Activated CD4-positive, alpha-beta memory T cell treated with anti-CD3 and anti-CD28 coated beads for 36 hours (primary cell): ENCODE data around the gene CCND2. TPM values are rescaled to one million over a fixed set of nuclear protein-coding genes. Genes with fewer than 3 reads are reported as not detected.

ENCODE experiments used
- CTCF ChIA-PET: fragments of 350-600 bp; sonication (Branson Sonifier 250); formaldehyde crosslinking; loops from one replicate; lab custom pipeline; 2021; ENCODE audit warnings: antibody characterized with exemption, inconsistent platforms; lab: Charles Lee
- POLR2A ChIA-PET: fragments of 350-600 bp; sonication (Branson Sonifier 250); formaldehyde crosslinking; loops from one replicate; lab custom pipeline; 2021; ENCODE audit warnings: antibody characterized with exemption; lab: Charles Lee
- DNase-seq: peaks from one replicate; pipeline ENCODE4 v3.0.0-alpha.2; 2020
- H3K27ac Mint-ChIP-seq: one replicate; pipeline ENCODE4 v1.8.0; 2021; ENCODE audit warnings: mixed read lengths
- H3K27me3 Mint-ChIP-seq: one replicate; pipeline ENCODE4 v1.8.0; 2021; ENCODE audit warnings: mixed read lengths
- H3K36me3 Mint-ChIP-seq: one replicate; pipeline ENCODE4 v1.8.0; 2021; ENCODE audit warnings: mixed read lengths
- H3K4me1 Mint-ChIP-seq: one replicate; pipeline ENCODE4 v1.8.0; 2021; ENCODE audit warnings: low read depth, mixed read lengths
- H3K4me3 Mint-ChIP-seq: one replicate; pipeline ENCODE4 v1.8.0; 2021; ENCODE audit warnings: mild to moderate bottlenecking, mixed read lengths
- H3K9me3 Mint-ChIP-seq: one replicate; pipeline ENCODE4 v1.8.0; 2021; ENCODE audit warnings: mixed read lengths
- intact Hi-C: fragments of 100-400 bp; cut with micrococcal nuclease; formaldehyde crosslinking; loops from one replicate; pipeline ENCODE4 v1.15.1; 2023
- total RNA-seq, 2 experiments: library from RNA; stranded (reverse); gene quantifications; one replicate each; pipeline ENCODE4 v1.2.3, GENCODE V29; 2021

CCND2 gene
- total RNA-seq, 2 experiments from 2014 or later: 255 to 261 TPM

- no peaks in the 10 kb centered on the region for H3K27me3 Mint-ChIP-seq
- CTCF ChIA-PET: interaction anchor here (0.7 to 5.8 kb wide), 19 partner anchors 13 to 394 kb away, joined by 3 to 153 read pairs (median 10); no protein-coding TSS in a partner anchor
- DNase-seq: no peak
- peaks cover 67% of the 10 kb centered on the region for H3K4me1 Mint-ChIP-seq
- POLR2A ChIA-PET: interaction anchor here (0.6 to 12.3 kb wide), 9 partner anchors 9 to 470 kb away, joined by 3 to 205 read pairs (median 6); no protein-coding TSS in a partner anchor
- peak overlapping the region; percentile 99 for H3K27ac Mint-ChIP-seq
- intact Hi-C loops: no loop called here
- H3K36me3 Mint-ChIP-seq: peaks cover 87% of the 10 kb centered on the region
- no peaks in the 10 kb centered on the region for H3K9me3 Mint-ChIP-seq
- H3K4me3 Mint-ChIP-seq: peak overlapping the region; percentile 97
Observed at GRCh38 chr12:4278329-4279197, 5.0 kb downstream of the CCND2 start.

- Mint-ChIP-seq H3K36me3 (peaks cover 92% of the 10 kb centered on the region), H3K27ac (peak overlapping the region; percentile 99), H3K4me3 (peak overlapping the region; percentile 48), H3K27me3 (no peaks in the 10 kb centered on the region), H3K4me1 (peaks cover 73% of the 10 kb centered on the region), H3K9me3 (no peaks in the 10 kb centered on the region)
- no peak for DNase-seq
- CTCF ChIA-PET: interaction anchor here (1.6 to 5.8 kb wide), 7 partner anchors 136 to 395 kb away, joined by 6 to 153 read pairs (median 32); no protein-coding TSS in a partner anchor
- intact Hi-C loops: no loop called here
- POLR2A ChIA-PET: interaction anchor here (0.9 to 12.3 kb wide), 6 partner anchors 9 to 169 kb away, joined by 3 to 205 read pairs (median 14); no protein-coding TSS in a partner anchor
Observed at GRCh38 chr12:4279198-4279690, 5.7 kb downstream of the CCND2 start.

- Mint-ChIP-seq H3K4me1 (peaks cover 85% of the 10 kb centered on the region), H3K27ac (peak overlapping the region; percentile 72), H3K27me3 (no peaks in the 10 kb centered on the region), H3K36me3 (peaks cover 92% of the 10 kb centered on the region), H3K9me3 (no peaks in the 10 kb centered on the region), H3K4me3 (no peak overlapping the region)
- POLR2A ChIA-PET: interaction anchor here (0.8 kb wide), 1 partner anchor 168 kb away, joined by 3 read pairs; no protein-coding TSS in a partner anchor
- intact Hi-C loops: no loop called here
- DNase-seq: no peak
- CTCF ChIA-PET: interaction anchor here (0.8 to 5.7 kb wide), 2 partner anchors 12 to 396 kb away, joined by 3 to 130 read pairs; no protein-coding TSS in a partner anchor
Observed at GRCh38 chr12:4280351-4281163, 7.0 kb downstream of the CCND2 start.

- Mint-ChIP-seq H3K27me3 (no peaks in the 10 kb centered on the region), H3K4me1 (peaks cover 90% of the 10 kb centered on the region), H3K27ac (peak overlapping the region; percentile 29), H3K9me3 (no peaks in the 10 kb centered on the region), H3K36me3 (peaks cover 92% of the 10 kb centered on the region), H3K4me3 (no peak overlapping the region)
- intact Hi-C loops: no loop called here
- ChIA-PET CTCF (interaction anchor here (0.8 kb wide), 1 partner anchor 13 kb away, joined by 3 read pairs; no protein-coding TSS in a partner anchor), POLR2A (interaction anchor here (1.5 kb wide), 1 partner anchor 15 kb away, joined by 4 read pairs; no protein-coding TSS in a partner anchor)
- DNase-seq: no peak
Observed at GRCh38 chr12:4281173-4281654, 7.7 kb downstream of the CCND2 start.

- DNase-seq: no peak
- H3K9me3 Mint-ChIP-seq: no peaks in the 10 kb centered on the region
- peak overlapping the region; percentile 57 for H3K27ac Mint-ChIP-seq
- peaks cover 92% of the 10 kb centered on the region for H3K4me1 Mint-ChIP-seq
- H3K36me3 Mint-ChIP-seq: peaks cover 93% of the 10 kb centered on the region
- CTCF ChIA-PET: interaction anchor here (1.2 to 1.3 kb wide), 2 partner anchors 9 to 12 kb away, joined by 3 to 4 read pairs; no protein-coding TSS in a partner anchor
- intact Hi-C loops: no loop called here
- H3K4me3 Mint-ChIP-seq: no peak overlapping the region
- POLR2A ChIA-PET: interaction anchor here (1.5 to 2.7 kb wide), 3 partner anchors 11 to 14 kb away, joined by 4 to 11 read pairs (median 6); no protein-coding TSS in a partner anchor
- H3K27me3 Mint-ChIP-seq: no peaks in the 10 kb centered on the region
Observed at GRCh38 chr12:4282103-4282891, 8.7 kb downstream of the CCND2 start.

GRCh38 chr12:4282892-4283511 lies 9.4 kb downstream of the CCND2 start:
- Mint-ChIP-seq H3K4me3 (no peak overlapping the region), H3K27ac (peak overlapping the region; percentile 57), H3K9me3 (no peaks in the 10 kb centered on the region), H3K4me1 (peaks cover 93% of the 10 kb centered on the region), H3K27me3 (no peaks in the 10 kb centered on the region), H3K36me3 (peaks cover 92% of the 10 kb centered on the region)
- no peak for DNase-seq
- CTCF ChIA-PET: interaction anchor here (1.1 to 1.6 kb wide), 4 partner anchors 9 to 398 kb away, joined by 3 to 5 read pairs (median 4); no protein-coding TSS in a partner anchor
- POLR2A ChIA-PET: interaction anchor here (1.1 to 2.7 kb wide), 4 partner anchors 11 to 175 kb away, joined by 4 to 11 read pairs (median 5); no protein-coding TSS in a partner anchor
- intact Hi-C loops: no loop called here

GRCh38 chr12:4283512-4284255 lies 10.1 kb downstream of the CCND2 start:
- H3K9me3 Mint-ChIP-seq: no peaks in the 10 kb centered on the region
- peaks cover 93% of the 10 kb centered on the region for H3K4me1 Mint-ChIP-seq
- peaks cover 92% of the 10 kb centered on the region for H3K36me3 Mint-ChIP-seq
- no peak overlapping the region for H3K4me3 Mint-ChIP-seq
- H3K27ac Mint-ChIP-seq: peak overlapping the region; percentile 61
- H3K27me3 Mint-ChIP-seq: no peaks in the 10 kb centered on the region
- DNase-seq: no peak
- intact Hi-C loops: no loop called here
- CTCF ChIA-PET: interaction anchor here (1.1 to 1.6 kb wide), 3 partner anchors 11 to 398 kb away, joined by 3 to 5 read pairs (median 3); no protein-coding TSS in a partner anchor
- POLR2A ChIA-PET: interaction anchor here (1.1 to 2.7 kb wide), 3 partner anchors 10 to 176 kb away, joined by 4 to 11 read pairs (median 6); no protein-coding TSS in a partner anchor

GRCh38 chr12:4284306-4284705 lies 10.7 kb downstream of the CCND2 start:
- no peak for DNase-seq
- no peaks in the 10 kb centered on the region for H3K27me3 Mint-ChIP-seq
- no peaks in the 10 kb centered on the region for H3K9me3 Mint-ChIP-seq
- CTCF ChIA-PET: interaction anchor here (1.6 kb wide), 1 partner anchor 16 kb away, joined by 3 read pairs; no protein-coding TSS in a partner anchor
- peak overlapping the region; percentile 61 for H3K27ac Mint-ChIP-seq
- POLR2A ChIA-PET: interaction anchor here (1.1 to 2.7 kb wide), 2 partner anchors 10 to 177 kb away, joined by 4 to 11 read pairs; no protein-coding TSS in a partner anchor
- peaks cover 93% of the 10 kb centered on the region for H3K4me1 Mint-ChIP-seq
- intact Hi-C loops: no loop called here
- peaks cover 92% of the 10 kb centered on the region for H3K36me3 Mint-ChIP-seq
- H3K4me3 Mint-ChIP-seq: no peak overlapping the region

GRCh38 chr12:4285070-4285469 lies 11.5 kb downstream of the CCND2 start:
- no peaks in the 10 kb centered on the region for H3K9me3 Mint-ChIP-seq
- intact Hi-C loops: no loop called here
- POLR2A ChIA-PET: interaction anchor here (2.7 kb wide), 1 partner anchor 9 kb away, joined by 11 read pairs; no protein-coding TSS in a partner anchor
- peak overlapping the region; percentile 38 for H3K27ac Mint-ChIP-seq
- CTCF ChIA-PET: interaction anchor here (0.9 to 3.5 kb wide), 2 partner anchors 9 to 178 kb away, joined by 4 to 21 read pairs; no protein-coding TSS in a partner anchor
- H3K4me3 Mint-ChIP-seq: no peak overlapping the region
- DNase-seq: no peak
- no peaks in the 10 kb centered on the region for H3K27me3 Mint-ChIP-seq
- peaks cover 94% of the 10 kb centered on the region for H3K4me1 Mint-ChIP-seq
- H3K36me3 Mint-ChIP-seq: peaks cover 92% of the 10 kb centered on the region
